WI38 (cell line): Measurements from ENCODE around the gene OLFML2B.
"Not testable (repeated sequence)": the region's sequence is repeated elsewhere in the genome, so short reads cannot be mapped to it uniquely, and the experiment has no call there.

Experiments used
- H3K4me3 ChIP-seq: 2 replicates; pipeline ENCODE4 v1.5.1; 2011; ENCODE audit warnings: low read depth, mild to moderate bottlenecking, control low read depth, low read length
- CTCF ChIP-seq: IDR thresholded peaks from 2 replicates; pipeline ENCODE4 v1.5.1; 2012; ENCODE audit warnings: low read depth, mild to moderate bottlenecking, control low read depth, low read length

Gene OLFML2B

GRCh38 chr1:162055062-162055461 lies 31.4 kb upstream of the OLFML2B start:
- H3K4me3 ChIP-seq: no peak overlapping the region
- TF ChIP-seq CTCF: no peak

DNA sequence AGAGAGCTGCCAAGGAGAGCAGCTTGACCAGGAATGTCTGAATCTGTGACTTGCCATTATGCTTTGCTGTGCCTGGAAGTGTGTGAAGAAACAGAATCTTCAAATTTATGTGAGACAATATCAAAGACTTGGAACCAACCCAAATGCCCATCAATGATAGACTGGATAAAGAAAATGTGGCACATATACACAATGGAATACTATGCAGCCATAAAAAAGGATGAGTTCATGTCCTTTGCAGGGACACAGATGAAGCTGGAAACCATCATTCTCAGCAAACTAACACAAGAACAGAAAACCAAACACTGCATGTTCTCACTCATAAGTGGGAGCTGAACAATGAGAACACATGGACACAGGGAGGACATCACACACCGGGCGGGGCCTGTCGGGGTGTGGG lies 30.3 kb upstream of the OLFML2B start:
- H3K4me3 ChIP-seq: not testable (repeated sequence)

GRCh38 chr1:162046921-162047320 lies 23.3 kb upstream of the OLFML2B start:
- TF ChIP-seq CTCF: no peak
- H3K4me3 ChIP-seq: no peak overlapping the region

DNA sequence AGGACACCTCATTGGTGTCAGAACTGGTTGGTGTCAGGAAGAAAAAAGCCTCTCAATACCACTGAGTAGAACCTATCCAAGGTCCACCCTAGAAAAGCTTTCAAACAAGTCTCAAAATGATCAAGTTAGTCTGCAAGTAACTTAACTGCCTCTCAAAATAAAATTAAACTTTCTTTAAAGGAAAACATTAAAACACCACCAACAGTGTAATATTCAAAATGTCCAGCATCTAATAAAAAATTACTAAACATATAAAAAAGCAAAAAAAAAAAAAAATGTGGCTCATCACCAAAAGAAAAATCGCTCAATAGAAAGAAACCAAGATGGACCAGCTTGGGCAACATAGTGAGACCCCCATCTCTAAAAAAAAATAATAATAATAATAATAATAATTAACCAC lies 18.7 kb upstream of the OLFML2B start:
- H3K4me3 ChIP-seq: no peak overlapping the region
- no peak for TF ChIP-seq CTCF

DNA sequence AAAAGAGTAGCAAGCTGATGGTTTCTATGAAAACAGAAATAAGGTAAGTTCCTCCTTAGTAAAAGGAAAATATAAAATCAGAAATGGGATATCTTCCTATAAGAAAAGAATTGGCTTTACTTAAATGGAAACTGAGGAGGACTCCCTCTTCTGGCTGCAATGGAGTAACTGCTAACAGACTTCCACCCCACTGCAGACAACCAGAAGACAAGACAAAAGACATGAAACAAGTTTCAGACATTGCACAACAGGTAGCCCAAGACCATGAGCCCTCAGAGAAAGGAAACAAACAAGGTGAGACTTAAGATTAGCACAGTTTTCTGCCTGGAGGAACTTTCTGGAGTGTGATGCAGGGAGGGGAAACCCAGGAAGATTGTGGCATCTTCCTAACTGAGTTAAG lies 17.0 kb upstream of the OLFML2B start:
- TF ChIP-seq CTCF: peak; percentile 33; the same call in 1 of the 2 replicates
- no peak overlapping the region for H3K4me3 ChIP-seq

DNA sequence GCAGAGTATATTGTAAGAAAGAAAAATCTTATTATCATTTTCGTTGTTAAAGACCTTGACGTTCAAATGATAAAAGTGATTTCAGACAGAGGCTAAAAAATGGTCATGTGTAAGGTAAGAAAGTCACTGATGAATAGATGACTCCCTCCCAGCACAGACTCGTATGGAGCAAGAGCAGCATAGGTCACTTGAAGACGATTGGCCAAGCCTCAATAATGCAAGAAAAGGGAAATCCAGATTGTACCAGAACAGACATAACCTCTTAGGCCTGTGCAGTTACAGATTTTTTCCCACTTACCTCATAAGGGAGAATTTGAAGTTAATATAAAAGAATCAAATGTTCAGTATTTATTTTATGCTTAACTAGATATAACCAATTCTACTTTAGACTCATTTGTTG lies 16.3 kb upstream of the OLFML2B start:
- no peak for TF ChIP-seq CTCF
- no peak overlapping the region for H3K4me3 ChIP-seq

- TF ChIP-seq CTCF: no peak
- H3K4me3 ChIP-seq: no peak overlapping the region
These were observed 15.0 kb upstream of the OLFML2B start for GRCh38 chr1:162038624-162039023.

DNA sequence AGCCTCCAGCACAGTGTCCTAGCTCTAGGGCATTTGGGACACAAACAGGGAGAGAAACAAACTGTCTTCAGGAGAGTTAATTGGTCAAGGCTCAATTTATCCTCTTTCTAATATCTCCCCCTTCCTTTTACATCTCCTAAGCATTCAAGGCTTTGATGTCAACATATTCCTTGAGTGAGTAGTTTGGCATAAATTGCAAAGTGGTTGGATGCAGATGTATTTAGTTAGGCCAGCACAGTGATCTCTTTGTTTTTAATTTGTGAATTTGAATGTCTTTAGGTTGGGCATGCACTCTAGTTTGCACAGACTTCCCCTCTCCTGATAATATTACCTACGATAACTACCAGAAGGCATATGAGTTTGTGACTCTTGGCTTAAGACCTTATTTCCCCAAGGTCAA lies 12.5 kb upstream of the OLFML2B start:
- no peak for TF ChIP-seq CTCF
- no peak overlapping the region for H3K4me3 ChIP-seq
